SK-N-SH treated with all-trans-retinoic acid at 6 μM for 48 hours (cell line): ENCODE measurements around the gene CCR7.

ENCODE experiments used
- ATAC-seq: fragments of 200-7000 bp; cut with Tn5 transposase; 3 replicates; pipeline ENCODE4 v1.9.1; 2020; ENCODE audit warnings: mild to moderate bottlenecking, moderate library complexity
- ARNTL ChIP-seq: fragments of 450-650 bp; formaldehyde crosslinking; IDR thresholded peaks from 2 replicates; pipeline ENCODE4 v1.5.0; 2020; ENCODE audit warnings: low read depth, mild to moderate bottlenecking, moderate library complexity, borderline replicate concordance
- BACH2 ChIP-seq: fragments of 250-450 bp; sonication (Bioruptor Pico); IDR thresholded peaks from 2 replicates; pipeline ENCODE4 v1.9.0; 2021; ENCODE audit warnings: mild to moderate bottlenecking, borderline replicate concordance
- CREB5 ChIP-seq: fragments of 250-450 bp; sonication (Bioruptor Pico); IDR thresholded peaks from 2 replicates; pipeline ENCODE4 v1.5.1; 2020; ENCODE audit warnings: low read depth, mild to moderate bottlenecking, moderate library complexity
- CSDC2 ChIP-seq: fragments of 250-450 bp; sonication (Bioruptor Pico); IDR thresholded peaks from 2 replicates; pipeline ENCODE4 v1.5.0; 2020; ENCODE audit warnings: mild to moderate bottlenecking, moderate library complexity
- ESRRG ChIP-seq: fragments of 250-450 bp; sonication (Bioruptor Pico); IDR thresholded peaks from 2 replicates; pipeline ENCODE4 v1.6.1; 2021; ENCODE audit warnings: mild to moderate bottlenecking
- ISL1 ChIP-seq: fragments of 250-450 bp; sonication (Bioruptor Pico); IDR thresholded peaks from 2 replicates; pipeline ENCODE4 v2.1.2; 2022; ENCODE audit warnings: mild to moderate bottlenecking, moderate library complexity
- OSR1 ChIP-seq: fragments of 250-450 bp; sonication (Bioruptor Pico); IDR thresholded peaks from 2 replicates; pipeline ENCODE4 v1.8.0; 2022; ENCODE audit warnings: moderate library complexity, mild to moderate bottlenecking, inconsistent platforms
- PATZ1 ChIP-seq: fragments of 250-450 bp; sonication (Bioruptor Pico); IDR thresholded peaks from 2 replicates; pipeline ENCODE4 v1.8.0; 2020; ENCODE audit warnings: mild to moderate bottlenecking, moderate library complexity, borderline replicate concordance
- POU6F1 ChIP-seq: fragments of 250-450 bp; sonication (Bioruptor Pico); IDR thresholded peaks from 2 replicates; pipeline ENCODE4 v1.8.0; 2021; ENCODE audit warnings: low read depth, mild to moderate bottlenecking, moderate library complexity, borderline replicate concordance
- PPARA ChIP-seq: fragments of 250-450 bp; sonication (Bioruptor Pico); IDR thresholded peaks from 2 replicates; pipeline ENCODE4 v1.5.0; 2020; ENCODE audit warnings: mild to moderate bottlenecking, borderline replicate concordance
- SNAI2 ChIP-seq: fragments of 250-450 bp; sonication (Bioruptor Pico); IDR thresholded peaks from 2 replicates; pipeline ENCODE4 v1.5.0; 2020; ENCODE audit warnings: mild to moderate bottlenecking, moderate library complexity
- TCF4 ChIP-seq: fragments of 250-450 bp; sonication (Bioruptor Pico); IDR thresholded peaks from 2 replicates; pipeline ENCODE4 v1.8.0; 2021; ENCODE audit warnings: mild to moderate bottlenecking, moderate library complexity, borderline replicate concordance
- TOX ChIP-seq: fragments of 250-450 bp; sonication (Bioruptor Pico); IDR thresholded peaks from 2 replicates; pipeline ENCODE4 v1.8.0; 2021; ENCODE audit warnings: mild to moderate bottlenecking, moderate library complexity, borderline replicate concordance
- ZFP3 ChIP-seq: fragments of 250-450 bp; sonication (Bioruptor Pico); IDR thresholded peaks from 2 replicates; pipeline ENCODE4 v1.5.0; 2020; ENCODE audit warnings: mild to moderate bottlenecking, moderate library complexity
- ZNF565 ChIP-seq: fragments of 450-650 bp; formaldehyde crosslinking; conservative IDR thresholded peaks from 2 replicates; pipeline ENCODE4 v1.5.0; 2020; ENCODE audit warnings: low read depth, mild to moderate bottlenecking, moderate library complexity
- ZNF70 ChIP-seq: fragments of 450-650 bp; formaldehyde crosslinking; IDR thresholded peaks from 2 replicates; pipeline ENCODE4 v1.5.0; 2020; ENCODE audit warnings: mild to moderate bottlenecking, moderate library complexity
- ZNF8 ChIP-seq: fragments of 450-650 bp; formaldehyde crosslinking; IDR thresholded peaks from 2 replicates; pipeline ENCODE4 v1.5.0; 2020; ENCODE audit warnings: mild to moderate bottlenecking, moderate library complexity
- TF ChIP-seq, protein P1 (sequence below): fragments of 250-450 bp; sonication (Bioruptor Pico); IDR thresholded peaks from 2 replicates; pipeline ENCODE4 v1.5.0; 2020; ENCODE audit warnings: mild to moderate bottlenecking, moderate library complexity

The CCR7 gene

GRCh38 chr17:40564883-40565768 lies at the start of gene CCR7:
Gene CCR7, minus strand, starts transcription at chr17:40565472. Its CDS starts 63 bp downstream, at chr17:40565409.
- ATAC-seq = no peak
- no peak for TF ChIP-seq ESRRG (CRISPR knock-in tag)
- TF ChIP-seq CSDC2 (CRISPR knock-in tag) = no peak
- TF ChIP-seq PATZ1 (CRISPR knock-in tag) = no peak
- no peak for TF ChIP-seq TCF4 (CRISPR knock-in tag)
- TF ChIP-seq CREB5 (CRISPR knock-in tag) = no peak
- TF ChIP-seq ISL1 (CRISPR knock-in tag) = no peak

DNA sequence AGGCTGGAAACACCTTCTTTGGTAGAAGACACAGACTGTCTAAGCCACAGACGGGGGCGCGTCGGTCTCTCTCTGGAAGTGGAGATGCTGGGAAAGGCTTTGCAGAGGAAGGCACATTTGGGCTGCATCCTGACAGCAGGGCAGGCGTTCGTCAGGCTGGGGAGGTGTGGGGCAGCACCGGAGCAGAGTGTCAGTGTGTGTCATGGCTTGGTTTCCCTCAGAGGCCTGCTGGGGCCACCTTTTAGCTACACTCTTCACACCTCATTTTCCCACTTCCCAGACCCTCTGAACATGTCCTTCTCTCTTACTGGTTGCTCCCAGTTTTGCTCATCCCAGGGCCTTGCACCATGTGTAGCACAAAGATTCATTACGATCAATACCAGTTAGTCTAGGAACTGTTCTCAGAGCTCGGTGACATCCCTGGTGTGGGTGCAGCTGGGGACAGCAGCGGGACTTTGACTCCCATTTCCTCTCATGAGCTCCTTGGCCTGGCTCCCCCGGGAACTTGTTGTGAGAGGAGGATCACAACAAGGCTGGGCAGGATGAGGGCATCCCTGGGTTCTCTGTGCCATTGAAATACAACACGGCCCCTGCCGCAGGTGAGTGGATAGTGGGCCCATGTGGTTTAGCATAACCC lies 49.3 kb upstream of the CCR7 start:
- TF ChIP-seq ISL1 (CRISPR knock-in tag) = no peak
- TF ChIP-seq, all 23 proteins: peak for 0
- ATAC-seq = no peak

GRCh38 chr17:40613467-40614154 lies 48.3 kb upstream of the CCR7 start:
- no peak for ATAC-seq
- TF ChIP-seq ZNF70 (CRISPR knock-in tag) (no peak), ZFP3 (CRISPR knock-in tag) (no peak), PATZ1 (CRISPR knock-in tag) (no peak)

- no peak for TF ChIP-seq SNAI2 (CRISPR knock-in tag)
- no peak for TF ChIP-seq BACH2 (CRISPR knock-in tag)
- TF ChIP-seq, all 23 proteins: peak for 0
- ATAC-seq = no peak
Measured at GRCh38 chr17:40612599-40613244, 47.5 kb upstream of the CCR7 start.

GRCh38 chr17:40611840-40612474 lies 46.7 kb upstream of the CCR7 start:
- no peak for ATAC-seq
- TF ChIP-seq TCF4 (CRISPR knock-in tag) (no peak), OSR1 (CRISPR knock-in tag) (no peak), BACH2 (CRISPR knock-in tag) (no peak), TOX (CRISPR knock-in tag) (no peak), ZNF565 (CRISPR knock-in tag) (no peak), ZNF8 (CRISPR knock-in tag) (no peak), PPARA (CRISPR knock-in tag) (no peak), CSDC2 (CRISPR knock-in tag) (no peak), ESRRG (CRISPR knock-in tag) (no peak), POU6F1 (CRISPR knock-in tag) (no peak), ARNTL (CRISPR knock-in tag) (no peak), ZNF70 (CRISPR knock-in tag) (no peak), CREB5 (CRISPR knock-in tag) (no peak)
- TF ChIP-seq, protein P1, sequence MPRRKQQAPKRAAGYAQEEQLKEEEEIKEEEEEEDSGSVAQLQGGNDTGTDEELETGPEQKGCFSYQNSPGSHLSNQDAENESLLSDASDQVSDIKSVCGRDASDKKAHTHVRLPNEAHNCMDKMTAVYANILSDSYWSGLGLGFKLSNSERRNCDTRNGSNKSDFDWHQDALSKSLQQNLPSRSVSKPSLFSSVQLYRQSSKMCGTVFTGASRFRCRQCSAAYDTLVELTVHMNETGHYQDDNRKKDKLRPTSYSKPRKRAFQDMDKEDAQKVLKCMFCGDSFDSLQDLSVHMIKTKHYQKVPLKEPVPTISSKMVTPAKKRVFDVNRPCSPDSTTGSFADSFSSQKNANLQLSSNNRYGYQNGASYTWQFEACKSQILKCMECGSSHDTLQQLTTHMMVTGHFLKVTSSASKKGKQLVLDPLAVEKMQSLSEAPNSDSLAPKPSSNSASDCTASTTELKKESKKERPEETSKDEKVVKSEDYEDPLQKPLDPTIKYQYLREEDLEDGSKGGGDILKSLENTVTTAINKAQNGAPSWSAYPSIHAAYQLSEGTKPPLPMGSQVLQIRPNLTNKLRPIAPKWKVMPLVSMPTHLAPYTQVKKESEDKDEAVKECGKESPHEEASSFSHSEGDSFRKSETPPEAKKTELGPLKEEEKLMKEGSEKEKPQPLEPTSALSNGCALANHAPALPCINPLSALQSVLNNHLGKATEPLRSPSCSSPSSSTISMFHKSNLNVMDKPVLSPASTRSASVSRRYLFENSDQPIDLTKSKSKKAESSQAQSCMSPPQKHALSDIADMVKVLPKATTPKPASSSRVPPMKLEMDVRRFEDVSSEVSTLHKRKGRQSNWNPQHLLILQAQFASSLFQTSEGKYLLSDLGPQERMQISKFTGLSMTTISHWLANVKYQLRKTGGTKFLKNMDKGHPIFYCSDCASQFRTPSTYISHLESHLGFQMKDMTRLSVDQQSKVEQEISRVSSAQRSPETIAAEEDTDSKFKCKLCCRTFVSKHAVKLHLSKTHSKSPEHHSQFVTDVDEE = no peak
